ENCODE results near the gene NDUFA11. TPM values are rescaled to one million over a fixed set of nuclear protein-coding genes. Genes with fewer than 3 reads are reported as not detected.

The NDUFA11 gene
- total RNA-seq, 1 experiment from 2014 or later: 143 TPM

GRCh38 chr19:5895890-5896289, 7.7 kb downstream of the NDUFA11 start:
- Mint-ChIP-seq H3K27ac (ENCODE audit: unreplicated experiment) (no peak overlapping the region), H3K4me1 (ENCODE audit: low read depth, unreplicated experiment) (no peaks in the 10 kb centered on the region), H3K27me3 (ENCODE audit: unreplicated experiment) (no peaks in the 10 kb centered on the region), H3K4me3 (ENCODE audit: low read depth, unreplicated experiment) (no peak overlapping the region), H3K9me3 (ENCODE audit: low read depth, unreplicated experiment) (no peaks in the 10 kb centered on the region), H3K36me3 (ENCODE audit: insufficient read depth, unreplicated experiment) (peaks cover 14% of the 10 kb centered on the region)
- CTCF ChIA-PET: no interaction called here
- no peak for TF ChIP-seq CTCF (IDR thresholded peaks at IDR 0.05; ENCODE audit: unreplicated experiment)
- DNase-seq: no peak
- intact Hi-C loops (cut with micrococcal nuclease; ENCODE audit: unreplicated experiment): no loop called here
- no TSS peak for BruUV-seq (replicated peaks)

GRCh38 chr19:5895409-5895808, 8.2 kb downstream of the NDUFA11 start:
- no peak for TF ChIP-seq CTCF (IDR thresholded peaks at IDR 0.05; ENCODE audit: unreplicated experiment)
- no TSS peak for BruUV-seq (replicated peaks)
- no peaks in the 10 kb centered on the region for H3K27me3 Mint-ChIP-seq (ENCODE audit: unreplicated experiment)
- intact Hi-C loops (cut with micrococcal nuclease; ENCODE audit: unreplicated experiment): no loop called here
- no peaks in the 10 kb centered on the region for H3K9me3 Mint-ChIP-seq (ENCODE audit: low read depth, unreplicated experiment)
- H3K4me1 Mint-ChIP-seq (ENCODE audit: low read depth, unreplicated experiment): no peaks in the 10 kb centered on the region
- CTCF ChIA-PET: no interaction called here
- peaks cover 14% of the 10 kb centered on the region for H3K36me3 Mint-ChIP-seq (ENCODE audit: insufficient read depth, unreplicated experiment)
- no peak overlapping the region for H3K4me3 Mint-ChIP-seq (ENCODE audit: low read depth, unreplicated experiment)
- no peak for DNase-seq
- H3K27ac Mint-ChIP-seq (ENCODE audit: unreplicated experiment): no peak overlapping the region

GRCh38 chr19:5894704-5895349, 8.8 kb downstream of the NDUFA11 start:
- no peaks in the 10 kb centered on the region for H3K4me1 Mint-ChIP-seq (ENCODE audit: low read depth, unreplicated experiment)
- no peak for DNase-seq
- H3K4me3 Mint-ChIP-seq (ENCODE audit: low read depth, unreplicated experiment): no peak overlapping the region
- intact Hi-C loops (cut with micrococcal nuclease; ENCODE audit: unreplicated experiment): loop anchor here (5.0 kb wide), 1 partner anchor 93 kb away; no protein-coding TSS in a partner anchor
- H3K9me3 Mint-ChIP-seq (ENCODE audit: low read depth, unreplicated experiment): no peaks in the 10 kb centered on the region
- no TSS peak for BruUV-seq (replicated peaks)
- H3K27ac Mint-ChIP-seq (ENCODE audit: unreplicated experiment): no peak overlapping the region
- CTCF ChIA-PET: no interaction called here
- peaks cover 4% of the 10 kb centered on the region for H3K27me3 Mint-ChIP-seq (ENCODE audit: unreplicated experiment)
- H3K36me3 Mint-ChIP-seq (ENCODE audit: insufficient read depth, unreplicated experiment): peaks cover 14% of the 10 kb centered on the region
- no peak for TF ChIP-seq CTCF (IDR thresholded peaks at IDR 0.05; ENCODE audit: unreplicated experiment)

- BruUV-seq (replicated peaks): no TSS peak
- Mint-ChIP-seq H3K9me3 (ENCODE audit: low read depth, unreplicated experiment) (no peaks in the 10 kb centered on the region), H3K27me3 (ENCODE audit: unreplicated experiment) (peaks cover 11% of the 10 kb centered on the region), H3K4me3 (ENCODE audit: low read depth, unreplicated experiment) (no peak overlapping the region), H3K4me1 (ENCODE audit: low read depth, unreplicated experiment) (no peaks in the 10 kb centered on the region), H3K36me3 (ENCODE audit: insufficient read depth, unreplicated experiment) (peaks cover 14% of the 10 kb centered on the region), H3K27ac (ENCODE audit: unreplicated experiment) (no peak overlapping the region)
- intact Hi-C loops (cut with micrococcal nuclease; ENCODE audit: unreplicated experiment): loop anchor here (5.0 kb wide), 1 partner anchor 92 kb away; no protein-coding TSS in a partner anchor
- CTCF ChIA-PET: interaction anchor here (1.1 kb wide), 1 partner anchor 90 kb away, joined by 7 read pairs; the partner anchor contains the start of gene NRTN
- no peak for DNase-seq
- TF ChIP-seq CTCF (IDR thresholded peaks at IDR 0.05; ENCODE audit: unreplicated experiment): no peak
Observed at GRCh38 chr19:5893907-5894703, 9.5 kb downstream of the NDUFA11 start.

Data from Calu3 (cell line).